Esophagus muscularis mucosa (tissue), 3 donors: ENCODE data around the gene TSPAN7.

Source experiments
- POLR2A ChIP-seq: fragments of 450-650 bp; IDR thresholded peaks from one replicate; pipeline ENCODE4 v1.6.1; 2017; ENCODE audit warnings: antibody characterized with exemption, moderate library complexity, mild to moderate bottlenecking, low read depth
- POLR2AphosphoS5 ChIP-seq, 2 donors: sonication (generic); formaldehyde crosslinking; IDR thresholded peaks; one replicate each; pipeline ENCODE4 v1.6.1; 2017; ENCODE audit warnings: antibody characterized with exemption in 2 of 2
- TF ChIP-seq, protein P1 (sequence below), 3 experiments: fragments of 200-600 bp in 2 of 3; fragments of 450-650 bp in 1 of 3; sonication (generic) in 2 of 3; IDR thresholded peaks; one replicate each; pipeline ENCODE4 v1.5.1; 2017 to 2019; ENCODE audit warnings: antibody characterized with exemption in 3 of 3, mild to moderate bottlenecking in 2 of 3, moderate library complexity in 1 of 3

GRCh38 chrX:38727668-38728067 is 166.3 kb downstream of the TSPAN7 start:
- TF ChIP-seq, protein P1, sequence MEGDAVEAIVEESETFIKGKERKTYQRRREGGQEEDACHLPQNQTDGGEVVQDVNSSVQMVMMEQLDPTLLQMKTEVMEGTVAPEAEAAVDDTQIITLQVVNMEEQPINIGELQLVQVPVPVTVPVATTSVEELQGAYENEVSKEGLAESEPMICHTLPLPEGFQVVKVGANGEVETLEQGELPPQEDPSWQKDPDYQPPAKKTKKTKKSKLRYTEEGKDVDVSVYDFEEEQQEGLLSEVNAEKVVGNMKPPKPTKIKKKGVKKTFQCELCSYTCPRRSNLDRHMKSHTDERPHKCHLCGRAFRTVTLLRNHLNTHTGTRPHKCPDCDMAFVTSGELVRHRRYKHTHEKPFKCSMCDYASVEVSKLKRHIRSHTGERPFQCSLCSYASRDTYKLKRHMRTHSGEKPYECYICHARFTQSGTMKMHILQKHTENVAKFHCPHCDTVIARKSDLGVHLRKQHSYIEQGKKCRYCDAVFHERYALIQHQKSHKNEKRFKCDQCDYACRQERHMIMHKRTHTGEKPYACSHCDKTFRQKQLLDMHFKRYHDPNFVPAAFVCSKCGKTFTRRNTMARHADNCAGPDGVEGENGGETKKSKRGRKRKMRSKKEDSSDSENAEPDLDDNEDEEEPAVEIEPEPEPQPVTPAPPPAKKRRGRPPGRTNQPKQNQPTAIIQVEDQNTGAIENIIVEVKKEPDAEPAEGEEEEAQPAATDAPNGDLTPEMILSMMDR (IDR thresholded peaks at IDR 0.05) = no peak
- TF ChIP-seq POLR2AphosphoS5 (IDR thresholded peaks at IDR 0.05) (no peak), POLR2A (no peak)
